Hepatocyte (in vitro differentiated cells): ENCODE results near the gene LMOD3. TPM values are rescaled to one million over a fixed set of nuclear protein-coding genes. Genes with fewer than 3 reads are reported as not detected.
A peak's percentile ranks its signal among the peaks of the same experiment; 100 is the strongest.

Experiments
- DNase-seq: peaks from one replicate; pipeline ENCODE4 v3.0.0-alpha.2; 2016; ENCODE audit warnings: low spot score
- H2AFZ ChIP-seq: fragments of 200-600 bp; sonication (generic); 2 replicates; pipeline ENCODE4 v1.6.0; 2016; ENCODE audit warnings: antibody characterized with exemption, mild to moderate bottlenecking
- H3K27ac ChIP-seq: fragments of 200-600 bp; sonication (generic); 2 replicates; pipeline ENCODE4 v1.5.1; 2016; ENCODE audit warnings: mild to moderate bottlenecking
- H3K27me3 ChIP-seq: fragments of 200-600 bp; sonication (generic); 2 replicates; pipeline ENCODE4 v1.6.1; 2016
- H3K36me3 ChIP-seq: fragments of 200-600 bp; sonication (generic); replicated peaks from 2 replicates; pipeline ENCODE4 v1.5.1; 2016; ENCODE audit warnings: low read depth; ENCODE audit not compliant: insufficient read depth
- H3K4me1 ChIP-seq: fragments of 200-600 bp; sonication (generic); 2 replicates; pipeline ENCODE4 v1.5.1; 2016; ENCODE audit warnings: mild to moderate bottlenecking, moderate library complexity; ENCODE audit not compliant: insufficient read depth
- H3K4me2 ChIP-seq: fragments of 200-600 bp; sonication (generic); 2 replicates; pipeline ENCODE4 v1.6.0; 2016
- H3K4me3 ChIP-seq: fragments of 200-600 bp; sonication (generic); 2 replicates; pipeline ENCODE4 v1.5.1; 2016; ENCODE audit warnings: mild to moderate bottlenecking
- H3K79me2 ChIP-seq: fragments of 200-600 bp; sonication (generic); 2 replicates; pipeline ENCODE4 v1.6.0; 2017; ENCODE audit warnings: mild to moderate bottlenecking
- H3K9me2 ChIP-seq: fragments of 200-600 bp; sonication (generic); replicated peaks from 2 replicates; pipeline ENCODE4 v1.6.0; 2017; ENCODE audit warnings: mild to moderate bottlenecking; ENCODE audit not compliant: insufficient read depth
- H3K9me3 ChIP-seq: fragments of 200-600 bp; sonication (generic); 2 replicates; pipeline ENCODE4 v1.5.1; 2016; ENCODE audit warnings: low read depth, mild to moderate bottlenecking
- H4K20me1 ChIP-seq: fragments of 200-600 bp; sonication (generic); 2 replicates; pipeline ENCODE4 v1.6.0; 2016; ENCODE audit warnings: mild to moderate bottlenecking; ENCODE audit not compliant: insufficient read depth, poor library complexity, severe bottlenecking
- CTCF ChIP-seq: fragments of 200-600 bp; sonication (generic); IDR thresholded peaks from 2 replicates; pipeline ENCODE4 v1.5.1; 2016; ENCODE audit warnings: antibody characterized with exemption, mild to moderate bottlenecking; ENCODE audit not compliant: poor library complexity
- EZH2 ChIP-seq: fragments of 200-600 bp; sonication (generic); IDR thresholded peaks from 2 replicates; pipeline ENCODE4 v1.6.1; 2016; ENCODE audit warnings: antibody characterized with exemption, mild to moderate bottlenecking, borderline replicate concordance
- EZH2phosphoT487 ChIP-seq: fragments of 200-600 bp; sonication (generic); IDR thresholded peaks from one replicate; pipeline ENCODE4 v1.6.1; 2018; ENCODE audit warnings: antibody characterized with exemption, mild to moderate bottlenecking, low read depth, moderate library complexity; ENCODE audit not compliant: unreplicated experiment, severe bottlenecking
- WGBS: methylation state at CpG from one replicate; pipeline ENCODE4 v1.1.6; 2016; ENCODE audit warnings: low lambda C conversion rate; ENCODE audit errors: missing lambda C conversion rate; 5-methylcytosine and 5-hydroxymethylcytosine counted together
- polyA plus RNA-seq: library from polyadenylated mRNA; unstranded; fragments of >200 nt; fragmentation: Nextera tagmentation; extraction: Ambion mirVana; gene quantifications from 2 replicates; pipeline ENCODE4 v1.2.1, GENCODE V29; 2016
- total RNA-seq: library from RNA; depleted of rRNA; stranded (reverse); fragments of >200 nt; gene quantifications from 2 replicates; pipeline ENCODE4 v1.2.3, GENCODE V29; 2014

The LMOD3 gene
- total and polyA plus RNA-seq, 2 experiments from 2014 or later: not detected

GRCh38 chr3:69087030-69087791, 35.2 kb downstream of the LMOD3 start:
- no peak overlapping the region for H2AFZ ChIP-seq
- H3K79me2 ChIP-seq: peaks cover 65% of the 10 kb centered on the region
- no peak for DNase-seq
- H3K9me3 ChIP-seq: no peaks in the 10 kb centered on the region
- no peaks in the 10 kb centered on the region for H3K27me3 ChIP-seq
- H3K4me3 ChIP-seq: no peak overlapping the region
- TF ChIP-seq CTCF (no peak), EZH2 (no peak), EZH2phosphoT487 (no peak)
- H3K4me2 ChIP-seq: peak overlapping the region; percentile 91
- H3K27ac ChIP-seq: peak overlapping the region; percentile 94
- no peaks in the 10 kb centered on the region for H3K9me2 ChIP-seq
- peaks cover 12% of the 10 kb centered on the region for H4K20me1 ChIP-seq
- H3K36me3 ChIP-seq: no peaks in the 10 kb centered on the region
- 94% methylated on average over 3 of the region's 3 CpGs for WGBS
- peaks cover 48% of the 10 kb centered on the region for H3K4me1 ChIP-seq

DNA sequence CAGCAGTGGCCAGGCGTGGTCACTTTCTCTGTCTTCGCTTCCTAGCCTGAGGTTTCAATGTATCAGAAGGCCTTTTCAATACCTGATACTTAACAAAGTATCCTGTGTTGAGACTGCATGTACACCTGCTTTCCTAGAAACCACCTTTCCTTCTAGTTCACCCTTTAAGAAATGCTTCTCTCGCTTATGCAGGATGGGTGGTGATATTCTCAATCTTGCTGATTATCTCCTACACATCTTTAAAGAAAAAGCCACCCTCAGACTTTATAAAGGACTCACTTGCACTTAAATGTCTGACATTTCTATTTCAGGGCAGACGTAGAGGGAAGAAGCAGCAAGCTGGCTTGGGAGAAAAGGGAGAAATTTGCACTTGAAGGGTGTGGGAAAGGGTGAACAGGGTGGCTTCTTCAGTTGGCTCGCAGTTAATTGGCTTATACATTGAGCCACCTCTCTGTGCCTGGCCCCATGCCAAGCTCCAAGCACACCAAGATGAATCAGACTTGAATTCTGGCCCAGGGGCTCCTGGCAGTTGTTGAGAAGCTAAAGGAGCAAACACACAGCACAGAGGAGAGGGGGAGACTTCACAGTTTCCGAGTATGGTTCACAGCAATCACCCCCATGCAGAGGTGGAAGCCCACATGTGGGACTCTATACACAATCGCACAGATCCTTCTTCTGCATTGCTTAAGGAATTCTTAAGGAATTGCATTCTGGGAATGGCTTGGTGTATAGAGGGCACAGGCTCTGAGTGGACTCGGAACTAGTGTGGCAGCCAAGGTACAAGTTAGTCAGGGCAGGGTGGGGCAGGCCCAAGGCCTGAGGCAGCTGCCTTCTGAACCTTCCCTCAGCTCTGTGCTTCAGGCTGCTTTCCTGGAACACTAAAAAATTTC, 36.3 kb downstream of the LMOD3 start:
- Histone ChIP-seq H3K4me3 (peak overlapping the region; percentile 86), H3K4me2 (peak overlapping the region; percentile 91), H3K27me3 (no peaks in the 10 kb centered on the region), H2AFZ (peak overlapping the region; percentile 70), H4K20me1 (peaks cover 12% of the 10 kb centered on the region), H3K79me2 (peaks cover 55% of the 10 kb centered on the region), H3K27ac (peak overlapping the region; percentile 94), H3K9me2 (no peaks in the 10 kb centered on the region), H3K4me1 (peaks cover 50% of the 10 kb centered on the region), H3K36me3 (no peaks in the 10 kb centered on the region), H3K9me3 (no peaks in the 10 kb centered on the region)
- 30% methylated on average over 8 of the region's 8 CpGs for WGBS
- peak; percentile 82 for DNase-seq
- TF ChIP-seq EZH2phosphoT487 (no peak), EZH2 (no peak), CTCF (no peak)

DNA sequence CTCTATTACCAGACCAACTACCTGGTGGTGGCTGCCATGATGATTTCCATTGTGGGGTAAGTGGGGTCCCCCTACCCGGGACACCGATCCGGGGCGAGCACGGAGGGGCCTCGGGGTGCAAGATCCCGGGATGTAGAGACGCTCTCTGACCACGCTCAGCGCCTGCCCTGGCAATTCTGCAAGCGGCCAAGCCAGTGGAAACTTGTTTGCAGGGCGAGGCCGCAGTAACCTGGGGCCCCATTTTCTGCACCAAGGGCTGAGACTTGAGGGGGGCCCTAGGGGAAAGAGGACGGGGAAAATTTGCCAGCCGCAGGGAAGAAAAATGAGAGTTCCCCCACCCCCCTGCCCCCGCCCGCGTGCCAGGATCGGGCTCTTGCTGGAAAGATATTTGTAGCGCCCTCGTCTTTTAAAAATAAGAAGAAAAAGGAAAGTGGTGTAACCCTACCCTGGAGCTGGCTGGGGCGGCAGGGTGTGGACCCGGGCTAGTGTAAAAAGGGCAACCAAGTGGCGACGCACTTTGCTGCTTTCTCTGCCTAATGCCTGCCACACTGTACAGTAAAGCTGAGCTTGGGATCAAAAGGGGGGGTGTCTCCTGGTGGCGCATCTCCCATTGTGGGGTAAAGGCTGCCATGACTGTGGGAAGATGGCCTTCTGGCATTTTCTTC, 37.1 kb downstream of the LMOD3 start:
- Histone ChIP-seq H3K79me2 (peaks cover 49% of the 10 kb centered on the region), H2AFZ (peak overlapping the region; percentile 70), H3K4me3 (peak overlapping the region; percentile 86), H3K9me3 (no peaks in the 10 kb centered on the region), H3K27ac (peak overlapping the region; percentile 94), H3K9me2 (no peaks in the 10 kb centered on the region), H3K27me3 (no peaks in the 10 kb centered on the region), H3K36me3 (no peaks in the 10 kb centered on the region), H3K4me2 (peak overlapping the region; percentile 91), H3K4me1 (peaks cover 55% of the 10 kb centered on the region), H4K20me1 (peaks cover 12% of the 10 kb centered on the region)
- peak; percentile 48 for DNase-seq
- TF ChIP-seq CTCF (no peak), EZH2phosphoT487 (no peak), EZH2 (no peak)
- 1% methylated on average over 26 of the region's 26 CpGs for WGBS
